Effector CD8-positive, alpha-beta T cell (primary cell): Measurements from ENCODE around the gene CORO7.
"Not testable (repeated sequence)": the region's sequence is repeated elsewhere in the genome, so short reads cannot be mapped to it uniquely, and the experiment has no call there.

Experiments used
- DNase-seq: peaks from one replicate; lab custom pipeline; 2025; lab: John Stamatoyannopoulos, UW

The CORO7 gene

GRCh38 chr16:4401510-4401909 lies 14.9 kb downstream of the CORO7 start:
- no peak for DNase-seq

- no peak for DNase-seq
Measured at GRCh38 chr16:4401094-4401501, 15.3 kb downstream of the CORO7 start.

GRCh38 chr16:4399001-4399730 lies 17.2 kb downstream of the CORO7 start:
- DNase-seq = no peak

GRCh38 chr16:4395055-4395726 lies 21.2 kb downstream of the CORO7 start:
- DNase-seq = no peak

GRCh38 chr16:4393850-4394249 lies 22.5 kb downstream of the CORO7 start:
- not testable (repeated sequence) for DNase-seq

GRCh38 chr16:4393240-4393600 lies 23.2 kb downstream of the CORO7 start:
- DNase-seq = no peak

GRCh38 chr16:4392382-4393239 lies 23.8 kb downstream of the CORO7 start:
- no peak for DNase-seq

GRCh38 chr16:4391631-4392381 lies 24.6 kb downstream of the CORO7 start:
- DNase-seq = no peak

GRCh38 chr16:4390266-4391260 lies 25.8 kb downstream of the CORO7 start:
- DNase-seq = no peak

GRCh38 chr16:4389051-4389955 lies 27.1 kb downstream of the CORO7 start:
- DNase-seq = no peak

- no peak for DNase-seq
Measured at GRCh38 chr16:4388271-4389021, 27.9 kb downstream of the CORO7 start.

- no peak for DNase-seq
Measured at GRCh38 chr16:4387781-4388180, 28.6 kb downstream of the CORO7 start.

GRCh38 chr16:4386951-4387565 lies 29.3 kb downstream of the CORO7 start:
- DNase-seq = no peak

GRCh38 chr16:4386451-4386805 lies 30.0 kb downstream of the CORO7 start:
- no peak for DNase-seq

GRCh38 chr16:4385789-4386450 lies 30.5 kb downstream of the CORO7 start:
- no peak for DNase-seq

- no peak for DNase-seq
Measured at GRCh38 chr16:4385066-4385788, 31.2 kb downstream of the CORO7 start.

GRCh38 chr16:4384509-4384942 lies 31.9 kb downstream of the CORO7 start:
- DNase-seq = no peak
